Measurements from ENCODE around the gene PAQR5.
A peak's percentile ranks its signal among the peaks of the same experiment; 100 is the strongest.
"Not testable (repeated sequence)": the region's sequence is repeated elsewhere in the genome, so short reads cannot be mapped to it uniquely, and the experiment has no call there.

The PAQR5 gene

GRCh38 chr15:69292826-69293420, 5.8 kb upstream of the PAQR5 start:
- no peak for DNase-seq (ENCODE audit: low read depth, low spot score)

DNA sequence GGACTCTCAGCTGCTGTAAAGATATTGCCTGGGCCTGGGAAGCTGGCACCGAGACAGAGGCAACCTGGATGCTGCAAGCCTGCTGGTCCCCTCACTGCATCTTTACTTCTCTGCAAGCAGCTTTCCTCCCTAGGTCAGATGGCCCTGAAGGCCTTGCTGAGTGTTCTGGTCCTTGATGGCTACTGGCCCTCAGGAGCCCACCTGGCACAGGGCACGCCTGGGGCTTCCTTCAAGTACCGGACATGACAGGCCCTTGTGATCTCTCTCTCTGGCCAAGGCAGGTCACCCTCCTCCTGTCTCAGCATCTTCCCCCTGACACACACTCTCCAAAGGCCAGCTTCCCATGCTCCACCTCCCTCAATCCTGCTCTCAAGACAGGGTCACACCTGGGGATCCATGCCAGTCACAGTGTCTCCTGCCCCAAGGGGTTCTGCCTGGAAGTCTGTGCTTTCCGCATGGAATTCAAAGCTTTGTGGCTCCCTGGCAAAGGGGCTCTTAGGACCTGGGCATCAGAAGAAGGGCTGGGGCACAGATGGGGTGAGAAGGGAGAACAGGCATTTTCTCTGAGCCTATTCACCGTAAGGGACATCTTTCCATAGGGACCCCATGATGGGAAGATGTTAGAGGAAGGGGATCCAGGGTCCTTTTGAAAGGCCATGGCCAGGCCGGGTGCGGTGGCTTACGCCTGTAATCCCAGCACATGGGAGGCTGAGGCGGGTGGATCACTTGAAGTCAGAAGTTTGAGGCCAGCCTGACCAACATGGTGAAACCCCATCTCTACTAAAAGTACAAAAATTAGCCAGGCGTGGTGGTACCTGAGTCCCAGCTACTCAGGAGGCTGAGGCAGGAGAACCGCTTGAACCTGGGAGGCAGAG, 4.7 kb upstream of the PAQR5 start:
- DNase-seq (ENCODE audit: low read depth, low spot score) = no peak

DNA sequence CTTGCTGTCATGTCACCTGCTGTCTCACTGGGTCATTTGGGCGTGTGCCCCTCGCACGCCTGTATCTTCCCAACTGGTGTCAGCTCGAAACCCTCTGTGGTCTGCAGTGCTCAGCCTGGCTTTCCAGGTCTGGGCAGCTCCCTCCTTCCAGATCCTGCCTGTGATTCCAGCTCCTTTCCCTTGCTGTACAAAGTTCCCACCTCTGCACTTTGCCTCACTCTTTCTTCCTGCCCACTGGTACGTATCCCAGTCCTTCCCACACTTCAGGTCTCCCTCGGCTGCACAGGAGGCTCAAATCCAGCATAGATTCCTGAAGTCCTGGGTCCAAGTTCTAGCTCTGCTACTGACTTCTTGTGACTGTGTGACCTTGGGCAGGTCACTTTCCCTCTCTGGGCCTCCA, 2.1 kb upstream of the PAQR5 start:
- DNase-seq (ENCODE audit: low read depth, low spot score) = no peak

DNA sequence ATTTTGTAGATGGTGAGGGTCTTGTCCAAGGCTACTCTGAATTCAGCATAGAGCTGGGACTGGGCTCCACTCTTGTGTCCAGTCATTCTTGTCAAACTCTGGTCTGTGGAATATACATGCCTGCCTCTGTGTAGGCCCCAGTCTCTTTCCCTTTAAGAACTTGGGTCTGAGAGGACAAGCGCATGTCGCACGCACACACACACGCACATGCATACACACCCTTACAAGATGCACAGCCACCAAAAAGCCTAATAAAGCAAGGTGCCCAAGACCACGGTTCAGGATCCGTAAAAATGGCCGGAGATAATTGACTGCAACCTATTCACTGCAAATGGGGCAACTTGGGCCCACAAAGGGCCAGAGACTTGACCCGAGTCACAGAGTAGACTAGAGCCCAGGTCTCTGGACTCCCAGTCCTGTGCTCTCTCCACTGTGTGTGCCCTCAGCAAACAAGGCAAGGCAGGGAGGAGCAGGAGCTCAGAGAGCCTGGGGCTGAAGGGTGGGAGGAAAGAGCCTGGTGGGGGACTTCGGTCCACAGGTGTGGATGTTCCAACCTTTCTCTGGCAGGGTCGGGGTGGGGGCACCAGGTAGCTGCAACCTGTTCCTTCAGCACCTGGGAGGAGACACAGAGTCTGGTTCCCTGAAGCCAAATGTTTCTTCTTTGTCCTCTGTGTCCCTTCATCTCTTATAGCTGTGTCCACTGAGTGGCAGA, 914 bp upstream of the PAQR5 start:
- no peak for DNase-seq (ENCODE audit: low read depth, low spot score)

GRCh38 chr15:69298354-69298696, 387 bp upstream of the PAQR5 start:
- no peak for DNase-seq (ENCODE audit: low read depth, low spot score)

DNA sequence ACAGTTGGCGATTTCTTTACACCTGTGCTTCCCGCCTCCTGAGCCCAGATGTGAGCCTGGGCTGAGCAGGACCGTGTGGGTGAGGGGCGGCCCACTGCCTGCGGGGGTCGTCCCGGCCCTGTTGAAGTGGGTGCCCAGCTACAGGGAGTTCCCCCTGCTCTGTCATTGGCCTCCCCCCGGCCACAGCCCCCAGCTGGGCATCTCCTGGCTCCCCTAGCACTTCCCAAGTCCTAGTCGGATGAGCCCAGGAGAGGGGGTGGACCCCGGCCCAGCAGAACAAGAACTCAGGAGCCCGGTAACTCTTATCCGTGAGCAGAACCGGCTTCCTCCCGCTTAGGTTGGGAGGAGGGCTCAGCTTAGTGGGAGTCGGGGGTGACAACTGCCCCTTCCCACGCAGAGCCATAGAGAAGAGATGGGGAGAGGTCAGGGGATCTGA, 757 bp downstream of the PAQR5 start:
- no peak for DNase-seq (ENCODE audit: low read depth, low spot score)

- DNase-seq (ENCODE audit: low read depth, low spot score) = no peak
Observed at GRCh38 chr15:69299943-69300588, 1.4 kb downstream of the PAQR5 start.

GRCh38 chr15:69301101-69301500, 2.4 kb downstream of the PAQR5 start:
- not testable (repeated sequence) for DNase-seq (ENCODE audit: low read depth, low spot score)

GRCh38 chr15:69302087-69302486, 3.4 kb downstream of the PAQR5 start:
- not testable (repeated sequence) for DNase-seq (ENCODE audit: low read depth, low spot score)

- no peak for DNase-seq (ENCODE audit: low read depth, low spot score)
Observed at GRCh38 chr15:69302929-69303328, 4.2 kb downstream of the PAQR5 start.

GRCh38 chr15:69303337-69304181, 4.8 kb downstream of the PAQR5 start:
- no peak for DNase-seq (ENCODE audit: low read depth, low spot score)

DNA sequence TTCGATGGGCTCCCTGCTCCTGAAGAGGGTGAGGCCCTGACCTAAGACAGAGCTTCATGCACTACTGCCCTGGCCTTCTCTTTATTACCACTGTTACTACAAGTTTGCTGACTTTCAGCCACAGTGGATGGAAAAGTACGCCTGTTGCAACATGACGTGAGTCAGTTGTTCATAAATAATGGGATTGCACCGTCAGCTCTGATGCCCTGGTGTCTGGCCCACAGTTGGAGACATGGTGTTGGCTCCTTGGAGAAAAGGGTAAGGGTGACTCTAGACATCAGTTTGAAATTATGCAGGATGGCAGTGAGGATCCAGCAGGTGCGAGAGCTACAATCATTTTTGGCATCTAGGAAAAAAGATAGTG, 5.5 kb downstream of the PAQR5 start:
- DNase-seq (ENCODE audit: low read depth, low spot score) = peak; percentile 37

DNA sequence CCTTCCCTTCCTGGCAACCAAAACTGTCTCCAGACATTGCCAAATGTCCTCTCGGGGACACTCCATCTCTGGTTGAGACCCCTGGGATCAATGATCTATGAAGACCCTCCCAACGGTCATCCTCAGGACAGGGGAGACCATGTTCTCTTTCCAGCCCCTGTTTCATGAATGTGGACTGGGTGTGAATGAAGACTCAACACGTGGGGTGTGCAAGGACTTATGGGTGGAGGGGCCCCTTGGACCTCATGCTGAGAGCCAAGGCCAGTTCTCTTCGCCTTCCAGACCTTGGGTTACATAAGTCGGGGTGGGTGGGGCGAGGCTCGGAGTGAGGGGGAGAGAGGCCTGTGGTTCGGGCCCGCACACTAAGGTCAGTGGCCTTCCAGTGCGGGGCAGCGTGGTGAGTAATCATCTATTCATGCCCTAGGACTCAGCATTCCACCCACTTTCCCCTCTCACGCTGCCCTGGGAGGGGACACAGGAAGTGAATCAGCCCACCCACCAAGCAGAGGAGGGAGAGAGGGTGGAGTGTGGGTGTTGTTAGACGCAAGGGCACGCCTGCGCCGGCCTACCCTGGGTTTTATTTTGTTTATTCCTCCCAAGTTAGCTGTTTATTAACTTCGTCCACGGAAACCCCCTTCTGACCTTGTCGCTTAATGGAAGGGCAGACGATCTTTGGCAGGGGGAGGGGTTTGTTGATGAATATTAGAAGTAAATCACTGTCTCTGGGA, 6.7 kb downstream of the PAQR5 start:
- peak; percentile 65 for DNase-seq (ENCODE audit: low read depth, low spot score)

- DNase-seq (ENCODE audit: low read depth, low spot score) = no peak
Observed at GRCh38 chr15:69305933-69306568, 7.3 kb downstream of the PAQR5 start.

- DNase-seq (ENCODE audit: low read depth, low spot score) = no peak
Observed at GRCh38 chr15:69307939-69308338, 9.2 kb downstream of the PAQR5 start.

DNA sequence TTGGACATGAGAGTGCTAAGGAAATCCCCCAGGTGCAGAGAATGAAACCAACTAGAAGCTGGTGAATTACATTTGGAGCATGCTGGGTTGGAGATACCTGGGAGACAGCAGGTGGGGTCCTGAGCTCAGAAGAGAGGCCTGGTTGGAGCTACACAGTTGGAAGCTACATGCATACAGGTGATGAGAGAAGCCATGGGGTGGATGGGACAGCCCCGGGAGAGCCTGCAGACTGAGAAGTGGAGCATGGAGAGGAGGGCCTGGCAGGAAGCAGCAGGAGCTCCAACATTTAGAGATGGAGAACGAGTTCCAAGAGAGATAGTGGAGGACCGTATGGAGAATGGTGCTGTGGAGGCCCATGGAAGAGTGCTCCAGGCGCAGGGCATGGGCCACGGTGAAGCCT, 10.2 kb downstream of the PAQR5 start:
- no peak for DNase-seq (ENCODE audit: low read depth, low spot score)

DNA sequence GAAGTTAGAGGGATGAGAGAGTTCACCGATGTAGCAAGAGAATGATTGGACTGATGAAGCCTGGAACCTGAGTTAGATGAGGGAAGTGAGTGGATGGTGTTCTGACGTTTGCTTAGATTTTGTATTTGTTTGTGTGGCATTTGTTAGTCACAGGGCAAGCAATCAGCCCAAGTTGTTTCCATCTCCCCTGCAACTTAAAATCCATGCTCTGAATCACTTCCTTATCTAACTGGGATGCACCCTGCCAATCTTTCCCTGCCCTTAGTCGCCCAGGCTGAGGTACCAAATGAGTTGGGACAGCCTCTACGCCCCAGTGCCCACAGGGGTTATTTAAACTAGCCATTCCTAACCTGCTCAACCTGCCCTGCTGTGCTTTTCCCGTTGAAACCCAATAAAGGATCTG, 12.6 kb downstream of the PAQR5 start:
- no peak for DNase-seq (ENCODE audit: low read depth, low spot score)

DNA sequence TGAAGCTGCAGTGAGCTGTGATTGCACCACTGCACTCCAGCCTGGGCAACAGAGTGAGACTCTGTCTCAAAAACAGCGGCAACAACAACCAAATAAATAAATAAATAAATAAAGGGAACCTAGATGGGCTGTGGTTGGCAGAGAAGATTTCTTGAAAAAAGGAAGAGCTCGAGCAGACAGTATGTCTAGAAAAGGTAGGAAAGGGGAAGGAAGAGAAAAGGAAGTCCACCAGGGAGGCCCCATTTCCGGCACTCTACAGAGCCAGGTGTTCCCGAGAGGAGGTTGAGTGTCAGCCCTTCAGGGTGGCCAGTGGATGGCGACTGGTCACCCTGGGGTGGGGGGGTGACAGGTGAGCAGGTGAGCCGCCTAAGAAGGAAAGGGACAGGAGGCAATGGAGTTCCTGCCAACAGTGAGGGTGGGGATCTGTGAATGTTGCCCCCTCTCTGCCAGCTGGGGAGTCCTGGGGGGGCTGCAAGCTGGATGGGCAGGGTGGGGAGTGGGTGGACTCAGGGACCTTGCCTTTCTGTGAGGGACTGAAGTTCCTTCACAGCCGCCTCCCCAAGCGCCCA, 14.8 kb downstream of the PAQR5 start:
- DNase-seq (ENCODE audit: low read depth, low spot score) = no peak

DNA sequence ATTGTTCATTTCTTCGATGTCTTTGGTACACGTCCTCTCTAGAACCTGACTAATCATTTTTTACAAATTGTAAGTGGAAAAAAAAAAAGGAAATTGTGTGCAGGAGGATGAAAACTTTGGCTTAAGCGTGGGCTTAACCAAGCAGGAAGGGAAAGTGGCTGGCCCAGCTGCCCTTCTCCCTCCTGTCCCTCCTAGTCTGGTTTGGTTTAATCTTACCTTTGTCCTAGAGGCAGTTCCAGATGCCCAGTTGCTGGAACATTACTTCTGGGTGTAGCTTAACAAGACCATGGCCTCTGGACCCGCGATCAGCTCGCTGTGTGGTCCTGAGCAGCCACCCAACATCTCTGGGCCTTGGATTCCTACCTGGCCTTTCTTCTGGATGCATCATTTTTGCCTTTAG, 15.4 kb downstream of the PAQR5 start:
- DNase-seq (ENCODE audit: low read depth, low spot score) = no peak

GRCh38 chr15:69314736-69315135, 16.0 kb downstream of the PAQR5 start:
- DNase-seq (ENCODE audit: low read depth, low spot score) = no peak

Measured in smooth muscle cell of the brain vasculature (primary cell).